Activated CD8-positive, alpha-beta memory T cell treated with anti-CD3 and anti-CD28 coated beads for 36 hours (primary cell): ENCODE measurements around the gene ZNF662. TPM values are rescaled to one million over a fixed set of nuclear protein-coding genes. Genes with fewer than 3 reads are reported as not detected.

Experiments
- CTCF ChIA-PET: fragments of 350-600 bp; sonication (Branson Sonifier 250); formaldehyde crosslinking; loops from one replicate; lab custom pipeline; 2021; ENCODE audit warnings: antibody characterized with exemption; lab: Charles Lee
- POLR2A ChIA-PET: fragments of 350-600 bp; sonication (Branson Sonifier 250); formaldehyde crosslinking; loops from one replicate; lab custom pipeline; 2021; ENCODE audit warnings: antibody characterized with exemption; lab: Charles Lee
- total RNA-seq, 2 experiments: library from RNA; stranded (reverse); gene quantifications; one replicate each; pipeline ENCODE4 v1.2.3, GENCODE V29; 2021

The ZNF662 gene
- total RNA-seq = under 1 TPM; 0.86 to 0.91 TPM

DNA sequence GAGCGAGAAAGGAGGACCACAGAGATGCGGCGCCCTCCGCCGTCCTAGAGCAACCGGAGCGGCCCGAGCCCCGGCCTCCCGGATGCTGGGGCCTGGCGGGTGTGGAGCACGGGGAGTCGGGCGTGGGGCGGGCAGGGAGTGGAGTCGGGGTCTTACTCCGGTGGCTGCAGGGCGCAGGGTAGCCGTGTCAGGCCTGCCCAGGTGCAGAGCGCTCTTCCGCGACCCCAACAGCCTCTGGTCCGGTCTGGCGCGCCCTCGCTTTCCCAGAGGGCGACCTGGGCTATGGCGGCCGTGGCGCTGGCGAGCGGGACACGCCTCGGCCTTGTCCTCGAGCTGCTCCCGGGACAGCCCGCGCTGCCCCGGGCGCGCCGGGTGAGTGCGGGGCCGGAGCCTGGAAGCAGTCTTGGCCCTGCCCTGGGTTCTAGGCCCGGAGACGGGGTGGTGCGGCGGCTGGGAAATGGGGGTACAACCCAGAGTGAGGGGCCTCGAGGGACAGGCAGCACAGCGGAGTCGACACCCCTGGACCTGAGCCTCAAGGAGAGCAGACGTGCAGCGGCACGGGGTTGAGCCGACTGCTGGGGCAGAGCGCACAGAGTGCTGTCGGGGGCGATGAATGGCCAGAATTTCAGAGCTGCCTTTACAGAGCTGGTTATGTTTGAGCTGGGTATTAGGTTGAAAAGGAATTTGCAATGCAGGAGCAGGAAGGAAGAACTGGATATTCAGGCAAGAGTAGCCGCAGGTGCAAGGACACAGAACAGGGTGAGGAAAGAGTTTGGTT, at the start of gene ZNF662:
Gene ZNF662 (plus strand): TSS at position 73 of the 778 bp plus-strand sequence. CDS start 1,973 bp downstream, outside the sequence.
- CTCF ChIA-PET = no interaction called here
- POLR2A ChIA-PET = no interaction called here

- CTCF ChIA-PET = no interaction called here
- POLR2A ChIA-PET = interaction anchor here (0.7 kb wide), 1 partner anchor 286 kb away, joined by 3 read pairs; no protein-coding TSS in a partner anchor
These were observed 49.4 kb upstream of the ZNF662 start for GRCh38 chr3:42856544-42856943.

- ChIA-PET POLR2A (no interaction called here), CTCF (no interaction called here)
These were observed 41.5 kb upstream of the ZNF662 start for GRCh38 chr3:42864321-42864950.

- POLR2A ChIA-PET = no interaction called here
- CTCF ChIA-PET = no interaction called here
These were observed 40.7 kb upstream of the ZNF662 start for GRCh38 chr3:42865256-42865655.

- CTCF ChIA-PET = no interaction called here
These were observed 38.8 kb upstream of the ZNF662 start for GRCh38 chr3:42867138-42867537.

GRCh38 chr3:42868841-42869240, 37.1 kb upstream of the ZNF662 start:
- CTCF ChIA-PET = no interaction called here
- POLR2A ChIA-PET = no interaction called here

More at GRCh38 chr3:42867138-42867537, 38.8 kb upstream of the ZNF662 start:
- POLR2A ChIA-PET = no interaction called here

- POLR2A ChIA-PET = no interaction called here
These were observed 34.2 kb upstream of the ZNF662 start for GRCh38 chr3:42871592-42872196.

DNA sequence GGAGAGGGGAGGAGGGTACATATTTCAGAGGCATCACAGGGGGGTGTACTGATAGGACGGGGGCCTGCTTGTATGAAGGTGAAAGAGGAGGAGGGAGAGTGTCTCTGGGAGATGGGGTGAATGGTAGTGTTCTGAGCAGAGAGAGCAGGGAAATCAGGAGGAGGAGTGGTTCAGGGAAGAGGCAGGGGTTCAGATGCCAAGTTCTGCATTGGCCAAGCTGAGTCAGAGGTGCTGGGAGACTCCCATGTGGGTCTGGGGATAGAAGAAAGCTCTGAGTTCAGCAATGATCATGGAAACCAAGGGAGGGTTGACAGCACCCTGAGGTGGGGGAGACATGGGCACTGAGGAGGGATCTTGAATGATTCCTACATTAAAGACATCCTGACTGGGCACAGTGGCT, 33.2 kb upstream of the ZNF662 start:
- ChIA-PET CTCF (interaction anchor here (0.7 kb wide), 1 partner anchor 10 kb away, joined by 3 read pairs; no protein-coding TSS in a partner anchor), POLR2A (no interaction called here)

More at GRCh38 chr3:42871592-42872196, 34.2 kb upstream of the ZNF662 start:
- CTCF ChIA-PET = no interaction called here

- ChIA-PET CTCF (interaction anchor here (0.7 kb wide), 1 partner anchor 9 kb away, joined by 3 read pairs; no protein-coding TSS in a partner anchor), POLR2A (no interaction called here)
These were observed 32.5 kb upstream of the ZNF662 start for GRCh38 chr3:42873221-42873982.

DNA sequence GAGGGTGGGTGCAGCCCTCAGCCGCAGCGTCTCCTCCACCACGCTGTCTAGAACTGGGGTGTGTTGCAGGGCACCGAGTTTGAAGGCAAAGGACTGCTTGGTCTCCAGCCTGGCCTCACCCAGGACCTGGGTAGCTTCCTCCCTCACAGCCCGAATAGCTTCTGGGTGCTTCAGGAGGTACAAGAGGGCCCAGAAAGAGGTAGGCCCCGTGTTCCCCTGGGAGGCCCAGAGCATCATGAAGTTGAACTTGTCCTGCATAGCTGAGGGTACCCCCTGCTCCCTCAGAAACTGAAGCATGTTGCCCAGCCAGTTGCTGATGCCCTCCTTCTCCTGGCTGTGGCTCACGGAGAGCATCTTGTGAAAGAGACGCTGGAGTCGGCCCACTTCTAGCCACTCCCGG, 31.2 kb upstream of the ZNF662 start:
- POLR2A ChIA-PET = no interaction called here
- CTCF ChIA-PET = no interaction called here

DNA sequence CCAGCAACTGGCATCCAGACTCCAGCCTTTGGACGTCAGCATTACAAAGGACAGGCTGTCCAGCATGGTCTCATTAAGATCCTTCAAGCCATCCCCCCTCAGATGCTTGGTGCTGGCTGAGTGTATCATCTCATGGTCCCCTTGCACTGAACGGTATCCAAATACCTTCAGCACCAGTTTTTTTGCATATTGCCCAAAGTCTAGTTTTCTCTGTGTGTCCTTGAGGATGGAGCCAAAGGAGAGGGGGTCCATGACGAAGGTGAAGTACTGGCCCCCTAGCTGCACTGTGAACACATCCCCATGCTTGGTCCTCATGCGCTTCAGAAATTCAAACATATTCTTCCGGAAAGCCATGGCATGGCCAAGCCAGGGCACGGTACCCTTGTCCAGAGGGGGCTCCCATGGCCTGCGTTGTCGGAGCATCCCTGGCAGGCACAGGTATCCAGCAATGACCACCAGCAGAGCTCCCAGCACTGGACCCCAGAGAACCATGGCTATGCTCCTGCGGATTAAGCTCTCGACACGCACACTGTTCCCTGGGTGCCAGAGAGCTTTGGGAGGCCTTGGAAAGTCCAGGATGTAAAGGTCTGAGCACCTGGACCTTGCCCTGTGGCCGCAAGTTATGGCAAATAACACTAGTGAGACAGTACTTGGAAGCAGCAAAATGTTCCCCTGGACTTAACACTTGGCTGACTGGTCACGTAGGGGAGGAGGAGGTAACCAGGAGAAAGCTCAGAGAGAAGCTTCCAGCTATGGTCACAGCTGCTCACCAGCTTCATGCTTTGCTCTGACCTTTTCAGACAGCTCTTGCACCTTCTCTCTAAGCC, 30.4 kb upstream of the ZNF662 start, which contains the start of gene CYP8B1:
Gene CYP8B1 (minus strand): TSS at position 555 of the 827 bp plus-strand sequence. CDS start 63 bp downstream, at position 492.
- ChIA-PET CTCF (no interaction called here), POLR2A (no interaction called here)

DNA sequence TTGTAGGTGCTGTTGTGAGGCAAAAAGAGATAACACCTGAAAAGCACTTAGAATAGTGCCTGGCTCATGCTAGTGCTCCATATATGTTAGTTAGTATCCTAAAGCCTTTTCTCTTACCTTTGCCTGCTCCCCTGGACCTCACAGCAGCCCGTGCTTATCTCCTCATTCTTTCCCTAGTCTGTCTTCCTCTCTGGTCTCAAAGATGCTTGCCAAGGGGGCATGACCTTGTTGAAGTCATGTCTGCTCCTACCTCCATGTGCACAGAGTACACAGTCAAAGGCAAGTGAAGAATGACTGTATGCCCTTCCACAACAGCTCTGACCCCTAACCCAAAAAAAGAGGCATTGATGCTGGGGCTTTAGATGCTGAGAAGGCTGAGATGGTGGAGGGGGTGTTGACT, 29.5 kb upstream of the ZNF662 start:
- CTCF ChIA-PET = no interaction called here
- POLR2A ChIA-PET = no interaction called here

- CTCF ChIA-PET = interaction anchor here (2.8 kb wide), 1 partner anchor 97 kb away, joined by 7 read pairs; no protein-coding TSS in a partner anchor
These were observed 28.8 kb upstream of the ZNF662 start for GRCh38 chr3:42876940-42877720.

GRCh38 chr3:42877881-42878280, 28.1 kb upstream of the ZNF662 start:
- ChIA-PET CTCF (interaction anchor here (2.8 kb wide), 1 partner anchor 98 kb away, joined by 7 read pairs; no protein-coding TSS in a partner anchor), POLR2A (no interaction called here)

More at GRCh38 chr3:42876940-42877720, 28.8 kb upstream of the ZNF662 start:
- POLR2A ChIA-PET = no interaction called here

GRCh38 chr3:42880183-42880582, 25.8 kb upstream of the ZNF662 start:
- CTCF ChIA-PET = interaction anchor here (2.8 kb wide), 1 partner anchor 100 kb away, joined by 7 read pairs; no protein-coding TSS in a partner anchor
- POLR2A ChIA-PET = no interaction called here

DNA sequence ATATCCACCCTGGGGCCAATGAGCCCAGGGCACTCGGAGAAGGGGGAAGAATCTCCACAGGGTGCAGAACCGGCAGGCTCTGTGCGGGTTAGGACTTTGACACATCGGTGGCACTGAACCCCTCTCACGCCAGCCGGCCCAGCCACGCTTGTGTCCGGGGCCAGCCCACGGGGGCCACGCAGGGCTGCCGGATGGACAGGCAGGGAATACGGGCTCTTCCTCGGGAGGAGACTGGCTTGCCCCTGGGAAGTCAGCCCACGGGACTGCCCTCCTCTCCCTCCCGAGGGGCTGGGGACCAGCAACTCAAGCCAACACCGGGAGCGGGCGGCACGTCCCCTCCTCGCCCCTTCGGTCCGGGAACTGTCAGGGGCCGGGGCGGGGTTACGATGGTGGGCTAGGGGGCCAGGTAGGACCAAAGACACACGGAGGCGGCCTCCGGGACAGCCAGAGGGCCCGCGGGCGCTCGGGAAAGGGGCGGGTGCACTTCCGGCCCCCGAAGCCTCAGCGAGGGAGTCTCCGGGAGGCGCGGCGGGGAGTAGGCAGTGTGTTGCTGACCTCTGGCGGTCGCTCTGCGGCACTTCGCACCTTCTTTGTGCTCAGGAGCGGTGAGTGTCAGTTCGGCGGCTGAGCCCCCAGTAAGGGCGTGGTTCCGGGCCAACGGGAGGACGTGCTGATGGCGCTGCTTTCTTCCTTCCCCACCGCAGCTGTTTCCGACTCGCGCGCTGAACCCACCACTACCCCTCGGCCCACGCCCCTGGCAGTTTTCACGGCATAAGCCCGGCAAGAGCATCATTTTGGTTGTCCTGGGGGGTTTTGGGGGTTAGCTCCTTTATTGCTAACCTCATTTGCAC, 25.1 kb upstream of the ZNF662 start:
- CTCF ChIA-PET = interaction anchor here (0.7 to 1.6 kb wide), 5 partner anchors 41 to 130 kb away, joined by 3 to 6 read pairs (median 3); no protein-coding TSS in a partner anchor
- POLR2A ChIA-PET = no interaction called here
